ENCODE measurements around the gene SP7.
"Not testable (repeated sequence)": the region's sequence is repeated elsewhere in the genome, so short reads cannot be mapped to it uniquely, and the experiment has no call there.

The SP7 gene

DNA sequence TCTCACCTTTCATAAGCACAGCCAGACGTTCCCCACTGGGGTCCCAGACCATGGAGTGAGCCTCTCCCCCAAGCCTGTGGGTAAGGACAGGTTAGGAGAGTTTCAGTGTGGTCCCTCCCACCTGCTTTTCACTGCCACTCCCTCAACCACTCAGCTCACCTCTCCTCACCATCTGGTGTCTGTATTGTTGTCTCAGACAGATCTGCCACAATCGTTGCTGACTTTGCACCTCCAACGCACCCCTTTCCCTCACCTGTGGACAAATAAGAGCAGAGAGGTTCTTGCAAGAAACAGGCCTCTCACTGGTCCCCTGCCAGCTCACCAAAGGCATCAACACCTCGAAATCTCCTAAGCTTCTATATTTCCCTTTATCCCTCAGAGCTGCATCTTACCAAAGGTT lies 27.9 kb downstream of the SP7 start:
- no peak for DNase-seq

- DNase-seq = no peak
Observed at GRCh38 chr12:53306826-53307225, 29.3 kb downstream of the SP7 start.

GRCh38 chr12:53302903-53303302 lies 33.3 kb downstream of the SP7 start:
- no peak for DNase-seq

- DNase-seq = no peak
Observed at GRCh38 chr12:53300187-53300586, 36.0 kb downstream of the SP7 start.

GRCh38 chr12:53299454-53300180 lies 36.5 kb downstream of the SP7 start, which contains the start of gene MYG1:
TSS of gene MYG1 (plus strand) at chr12:53299695. CDS start at chr12:53299738, 43 bp downstream.
- peak; percentile 88 for DNase-seq

GRCh38 chr12:53299101-53299453 lies 37.1 kb downstream of the SP7 start:
- DNase-seq = peak; percentile 64

DNA sequence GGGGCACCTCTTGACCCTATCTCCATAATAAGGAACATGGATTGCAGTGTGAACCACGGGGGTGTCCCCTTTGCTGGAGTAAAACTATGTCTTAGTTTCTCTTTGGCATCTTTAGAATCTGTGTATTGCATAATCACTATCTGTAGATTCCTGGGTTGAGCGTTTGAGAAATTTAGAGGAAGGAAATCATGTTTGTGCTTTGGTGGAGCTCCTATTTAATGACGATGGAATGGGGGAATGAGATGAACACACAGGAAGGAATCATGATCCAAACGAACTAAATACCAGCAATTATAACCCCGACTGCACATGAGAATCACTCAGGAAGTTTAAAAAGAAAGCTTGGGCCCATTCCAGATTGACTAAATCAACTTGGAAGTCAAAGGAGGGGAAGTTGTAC lies 38.0 kb downstream of the SP7 start:
- no peak for DNase-seq

DNA sequence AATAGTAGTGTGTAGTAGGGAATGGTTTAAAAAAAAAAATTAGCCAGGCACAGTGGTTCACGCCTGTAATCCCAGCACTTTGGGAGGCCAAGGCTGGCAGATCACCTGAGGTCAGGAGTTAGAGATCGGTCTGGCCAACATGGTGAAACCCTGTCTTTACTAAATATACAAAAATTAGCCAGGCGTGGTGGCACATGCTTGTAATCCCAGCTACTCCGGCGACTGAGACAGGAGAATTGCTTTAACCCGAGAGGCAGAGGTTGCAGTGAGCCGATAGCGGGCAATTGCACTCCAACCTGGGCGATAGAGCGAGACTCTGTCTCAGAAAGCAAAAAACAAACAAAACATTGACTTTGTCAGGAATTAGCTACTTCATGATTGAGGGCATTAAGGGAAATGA lies 39.0 kb downstream of the SP7 start:
- DNase-seq = not testable (repeated sequence)

- no peak for DNase-seq
Observed at GRCh38 chr12:53295891-53296219, 40.3 kb downstream of the SP7 start.

- DNase-seq = peak; percentile 93
Observed at GRCh38 chr12:53295070-53295890, 40.9 kb downstream of the SP7 start, which contains the start of gene PFDN5. TSS of gene PFDN5 (plus strand) at chr12:53295542. CDS start at chr12:53295568, 26 bp downstream.

DNA sequence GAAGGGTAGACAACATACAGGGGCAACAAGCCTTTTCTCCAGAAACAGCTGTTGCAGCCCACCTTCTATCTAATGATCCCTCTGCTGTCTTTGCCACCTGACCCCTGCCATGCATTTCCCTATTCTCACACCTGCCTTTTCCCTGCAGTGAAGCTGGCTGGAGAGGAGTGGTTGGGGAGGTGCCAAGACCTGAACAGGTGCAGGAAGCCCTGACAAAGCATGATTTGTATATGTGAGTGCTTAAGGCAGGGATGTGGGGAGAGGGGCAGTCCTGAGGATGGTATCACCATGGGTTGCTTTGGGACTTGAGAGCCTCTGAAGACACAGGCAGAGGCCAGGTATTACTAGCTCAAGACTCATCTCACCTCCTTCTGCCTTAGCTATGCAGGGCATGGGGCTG lies 43.7 kb downstream of the SP7 start:
- no peak for DNase-seq

- no peak for DNase-seq
Observed at GRCh38 chr12:53290661-53291060, 45.5 kb downstream of the SP7 start.

- DNase-seq = no peak
Observed at GRCh38 chr12:53289891-53290290, 46.3 kb downstream of the SP7 start.

GRCh38 chr12:53288322-53288721 lies 47.8 kb downstream of the SP7 start:
- DNase-seq = no peak

- DNase-seq = peak; percentile 76
Observed at GRCh38 chr12:53287741-53288216, 48.4 kb downstream of the SP7 start.

DNA sequence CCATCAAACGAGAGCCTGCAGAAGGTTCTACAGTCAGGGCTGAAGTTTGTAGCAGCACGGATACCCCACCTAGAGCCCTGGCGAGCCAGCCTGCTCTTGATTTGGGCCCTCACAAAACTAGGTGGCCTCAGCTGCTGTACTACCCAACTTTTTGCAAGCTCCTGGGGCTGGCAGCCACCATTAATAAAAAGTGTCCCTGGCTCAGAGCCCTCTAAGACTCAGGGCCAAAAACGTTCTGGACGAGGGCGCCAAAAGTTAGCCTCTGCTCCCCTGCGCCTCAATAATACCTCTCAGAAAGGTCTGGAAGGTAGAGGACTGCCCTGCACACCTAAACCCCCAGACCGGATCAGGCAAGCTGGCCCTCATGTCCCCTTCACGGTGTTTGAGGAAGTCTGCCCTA lies 49.7 kb downstream of the SP7 start:
- no peak for DNase-seq

- no peak for DNase-seq
Observed at GRCh38 chr12:53279888-53280498, 56.2 kb downstream of the SP7 start.

DNA sequence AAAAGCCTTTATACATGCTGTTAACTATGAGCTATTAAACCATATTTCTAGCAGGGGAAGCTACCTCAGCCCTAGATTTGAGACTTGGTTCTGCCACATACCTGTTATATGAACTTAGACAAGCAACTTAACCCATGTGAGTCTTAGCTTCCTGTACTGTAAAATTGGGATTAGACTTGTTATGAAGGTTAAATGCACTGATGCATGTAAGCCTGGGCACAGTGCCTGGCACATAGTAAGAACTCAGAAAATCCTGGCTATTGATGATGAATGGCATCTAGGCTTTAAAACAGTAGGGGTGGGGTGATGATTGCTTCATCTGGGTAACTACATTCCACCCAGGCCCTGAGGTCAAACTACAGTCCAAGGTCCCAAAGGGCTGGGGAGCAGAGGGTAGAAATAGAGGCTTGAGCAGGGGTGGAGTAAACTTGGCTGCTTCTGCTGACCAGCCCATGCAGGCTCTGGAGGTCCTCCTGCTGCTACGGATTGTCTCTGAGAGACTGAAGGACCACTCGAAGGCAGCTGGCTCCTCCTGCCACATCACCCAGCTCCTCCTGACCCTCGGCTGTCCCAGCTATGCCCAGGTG lies 56.8 kb downstream of the SP7 start:
- no peak for DNase-seq

DNA sequence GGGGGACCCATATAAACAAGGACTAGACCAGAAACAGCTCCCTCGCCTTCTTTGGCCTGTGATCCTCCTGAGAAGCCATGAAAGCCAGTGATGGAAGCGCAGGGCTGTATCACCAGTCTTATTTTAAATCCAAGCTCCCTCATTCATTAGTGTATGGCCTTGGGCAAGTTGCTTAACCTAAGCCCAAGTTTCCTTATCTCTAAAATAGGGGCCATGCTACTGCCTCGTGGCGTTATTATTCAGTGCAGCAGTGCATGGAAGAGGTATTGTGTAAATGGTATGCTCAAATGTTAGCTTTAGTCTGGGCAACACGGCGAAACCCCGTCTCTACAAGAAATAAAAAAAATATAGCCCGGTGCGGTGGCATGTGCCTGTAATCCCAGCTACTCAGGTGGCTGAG lies 58.2 kb downstream of the SP7 start:
- DNase-seq = no peak
